Transverse colon (tissue), 4 donors: ENCODE results near the gene TPRG1L. TPM values are rescaled to one million over a fixed set of nuclear protein-coding genes. Genes with fewer than 3 reads are reported as not detected.

ENCODE experiments used
- DNase-seq: peaks from one replicate; pipeline ENCODE4 v3.0.0-alpha.2; 2019
- H3K27ac ChIP-seq, 4 donors: fragments of 200-600 bp; sonication (generic); 2 replicates each; pipeline ENCODE4 v1.5.1; 2016 to 2018; ENCODE audit warnings: inconsistent platforms in 4 of 4
- H3K27me3 ChIP-seq: fragments of 200-600 bp; sonication (generic); 2 replicates; pipeline ENCODE4 v1.5.1; 2017; ENCODE audit warnings: inconsistent platforms
- H3K36me3 ChIP-seq, 4 donors: fragments of 200-600 bp; sonication (generic); 2 replicates each; pipeline ENCODE4 v1.5.1; 2017 to 2019; ENCODE audit warnings: inconsistent platforms in 4 of 4
- H3K4me1 ChIP-seq, 4 donors: fragments of 200-600 bp; sonication (generic); 2 replicates each; pipeline ENCODE4 v1.5.1; 2017 to 2020; ENCODE audit warnings: inconsistent platforms in 4 of 4
- H3K4me3 ChIP-seq, 4 donors: fragments of 200-600 bp; sonication (generic); 1 replicate in 1 of 4; 2 replicates in 3 of 4; pipeline versions ENCODE4 v1.5.1 to v1.6.1; 2017 to 2019; ENCODE audit warnings: inconsistent platforms in 4 of 4
- H3K9me3 ChIP-seq, 2 donors: fragments of 200-600 bp; sonication (generic); 2 replicates each; pipeline ENCODE4 v1.5.1; 2017 to 2019; ENCODE audit warnings: inconsistent platforms in 2 of 2
- CTCF ChIP-seq, 5 experiments: fragments of 200-600 bp in 3 of 5; fragments of 450-650 bp in 2 of 5; sonication (generic) in 3 of 5; IDR thresholded peaks; 1 replicate in 2 of 5; 2 replicates in 3 of 5; pipeline ENCODE4 v1.5.1; 2016 to 2017; ENCODE audit warnings: antibody characterized with exemption in 5 of 5, inconsistent platforms in 3 of 5, mild to moderate bottlenecking in 2 of 5, moderate library complexity in 1 of 5
- EP300 ChIP-seq: sonication (generic); formaldehyde crosslinking; IDR thresholded peaks from one replicate; pipeline ENCODE4 v1.6.1; 2017; ENCODE audit warnings: antibody characterized with exemption, low read depth
- POLR2A ChIP-seq: fragments of 450-650 bp; IDR thresholded peaks from one replicate; pipeline ENCODE4 v1.6.1; 2016; ENCODE audit warnings: antibody characterized with exemption, mild to moderate bottlenecking, moderate library complexity
- POLR2AphosphoS5 ChIP-seq, 3 donors: sonication (generic); formaldehyde crosslinking; IDR thresholded peaks; one replicate each; pipeline ENCODE4 v1.6.1; 2016; ENCODE audit warnings: antibody characterized with exemption in 3 of 3
- WGBS, 2 donors: methylation state at CpG; one replicate each; pipeline ENCODE4 v1.1.5; 2018; ENCODE audit warnings: low coverage in 1 of 2; 5-methylcytosine and 5-hydroxymethylcytosine counted together
- in situ Hi-C, 4 donors: fragments of 200-750 bp; cut with MboI; loops; one replicate each; pipeline versions ENCODE4 v1.15.0 to v1.15.1; 2017; ENCODE audit warnings: low sequenced_read_pairs in 3 of 4, low pct_ligation_motif_present in 1 of 4, low pct_unique_long_range_greater_than_20kb in 1 of 4
- intact Hi-C: fragments of 100-400 bp; cut with DNase I; formaldehyde crosslinking; loops from one replicate; pipeline ENCODE4 v1.15.1; 2023; ENCODE audit warnings: low total_unique reads
- total RNA-seq, 4 donors: library from RNA; depleted of rRNA; stranded (reverse); fragments of >200 nt; gene quantifications; one replicate each; pipeline ENCODE4 v1.1.0, GENCODE V29; 2016

The TPRG1L gene
- total RNA-seq, 4 donors from 2014 or later: 24.5 to 86.8 (median 56.0) TPM

- Histone ChIP-seq H3K27ac (no peak overlapping the region), H3K4me3 (no peak overlapping the region), H3K4me1 (peaks cover 0 to 3% (median 0%) of the 10 kb centered on the region in 4 donors), H3K9me3 (no peaks in the 10 kb centered on the region), H3K36me3 (no peaks in the 10 kb centered on the region), H3K27me3 (peaks cover 56% of the 10 kb centered on the region)
- WGBS, 2 donors: 83 to 98% methylated on average over 3 to 4 of the region's 4 CpGs
- TF ChIP-seq POLR2AphosphoS5 (IDR thresholded peaks at IDR 0.05): no peak
- no peak for TF ChIP-seq EP300
- TF ChIP-seq POLR2A: no peak
- no peak for TF ChIP-seq CTCF (IDR thresholded peaks at IDR 0.05)
- intact Hi-C loops (no loop called here), in situ Hi-C loops (no loop called here)
- no peak for DNase-seq
These were observed 36.8 kb downstream of the TPRG1L start for GRCh38 chr1:3661631-3662030.

- no peak for TF ChIP-seq POLR2AphosphoS5 (IDR thresholded peaks at IDR 0.05)
- no peak for TF ChIP-seq CTCF (IDR thresholded peaks at IDR 0.05)
- TF ChIP-seq EP300: no peak
- no peak for TF ChIP-seq POLR2A
- no peak for DNase-seq
- Histone ChIP-seq H3K27me3 (peaks cover 56% of the 10 kb centered on the region), H3K4me3 (no peak overlapping the region), H3K27ac (no peak overlapping the region), H3K4me1 (peaks cover 0 to 4% (median 0%) of the 10 kb centered on the region in 4 donors), H3K36me3 (no peaks in the 10 kb centered on the region), H3K9me3 (no peaks in the 10 kb centered on the region)
- intact Hi-C loops (no loop called here), in situ Hi-C loops (no loop called here)
- WGBS, 2 donors: 80 to 91% methylated on average over 1 to 16 of the region's 16 CpGs
These were observed 37.4 kb downstream of the TPRG1L start for GRCh38 chr1:3662080-3662671.

GRCh38 chr1:3663999-3664699 is 39.3 kb downstream of the TPRG1L start:
- in situ Hi-C loops (no loop called here), intact Hi-C loops (no loop called here)
- Histone ChIP-seq H3K4me3 (no peak overlapping the region), H3K27me3 (peaks cover 47% of the 10 kb centered on the region), H3K4me1 (peaks cover 0 to 15% (median 6%) of the 10 kb centered on the region in 4 donors), H3K9me3 (no peaks in the 10 kb centered on the region), H3K27ac (peak overlapping the region in 1 of 4 donors; percentile 3), H3K36me3 (no peaks in the 10 kb centered on the region)
- 70% methylated on average over 11 of the region's 14 CpGs; no CpG with 5 or more reads in 1 of the 2 donors for WGBS, 2 donors
- TF ChIP-seq CTCF (IDR thresholded peaks at IDR 0.05) (no peak), POLR2A (no peak), EP300 (no peak), POLR2AphosphoS5 (IDR thresholded peaks at IDR 0.05) (no peak)
- DNase-seq: peak; percentile 7

GRCh38 chr1:3664700-3665375 is 40.0 kb downstream of the TPRG1L start:
- in situ Hi-C loops (no loop called here), intact Hi-C loops (no loop called here)
- DNase-seq: no peak
- 75 to 80% methylated on average over 13 to 14 of the region's 14 CpGs for WGBS, 2 donors
- TF ChIP-seq POLR2A (no peak), POLR2AphosphoS5 (IDR thresholded peaks at IDR 0.05) (no peak), EP300 (no peak), CTCF (IDR thresholded peaks at IDR 0.05) (no peak)
- H3K27ac ChIP-seq: peak overlapping the region in 1 of 4 donors; percentile 3
- no peaks in the 10 kb centered on the region for H3K36me3 ChIP-seq
- H3K9me3 ChIP-seq: no peaks in the 10 kb centered on the region
- H3K4me1 ChIP-seq: peaks cover 0 to 16% (median 8%) of the 10 kb centered on the region in 4 donors
- no peak overlapping the region for H3K4me3 ChIP-seq
- H3K27me3 ChIP-seq: peaks cover 49% of the 10 kb centered on the region
